HG03571 (cell line): ENCODE measurements around the gene PDGFRA.

Source experiments
- ATAC-seq: cut with Tn5 transposase; IDR thresholded peaks from one replicate; pipeline ENCODE4 v1.9.1; 2021; ENCODE audit not compliant: unreplicated experiment

Gene PDGFRA

GRCh38 chr4:54228961-54229501 is at the start of gene PDGFRA:
TSS of gene PDGFRA (plus strand) at chr4:54229293. CDS start at chr4:54258769, 29,476 bp downstream.
- ATAC-seq = no peak

- ATAC-seq = no peak
Observed at GRCh38 chr4:54184581-54184980, 44.5 kb upstream of the PDGFRA start.

- ATAC-seq = no peak
Observed at GRCh38 chr4:54185044-54185780, 43.9 kb upstream of the PDGFRA start.

GRCh38 chr4:54185866-54186265 is 43.2 kb upstream of the PDGFRA start:
- ATAC-seq = no peak

- ATAC-seq = no peak
Observed at GRCh38 chr4:54186371-54186770, 42.7 kb upstream of the PDGFRA start.

GRCh38 chr4:54187148-54187547 is 41.9 kb upstream of the PDGFRA start:
- no peak for ATAC-seq

GRCh38 chr4:54189140-54189539 is 40.0 kb upstream of the PDGFRA start:
- no peak for ATAC-seq

GRCh38 chr4:54192811-54193210 is 36.3 kb upstream of the PDGFRA start:
- ATAC-seq = no peak

- no peak for ATAC-seq
Observed at GRCh38 chr4:54197926-54198325, 31.2 kb upstream of the PDGFRA start.

- no peak for ATAC-seq
Observed at GRCh38 chr4:54199919-54200318, 29.2 kb upstream of the PDGFRA start.

- no peak for ATAC-seq
Observed at GRCh38 chr4:54209617-54210016, 19.5 kb upstream of the PDGFRA start.

GRCh38 chr4:54213001-54213400 is 16.1 kb upstream of the PDGFRA start:
- no peak for ATAC-seq

- no peak for ATAC-seq
Observed at GRCh38 chr4:54213761-54214160, 15.3 kb upstream of the PDGFRA start.

- ATAC-seq = no peak
Observed at GRCh38 chr4:54215379-54216077, 13.6 kb upstream of the PDGFRA start.

- peak; percentile 89 for ATAC-seq
Observed at GRCh38 chr4:54217642-54218495, 11.2 kb upstream of the PDGFRA start.

GRCh38 chr4:54218736-54219135 is 10.4 kb upstream of the PDGFRA start:
- no peak for ATAC-seq

- no peak for ATAC-seq
Observed at GRCh38 chr4:54224996-54225597, 4.0 kb upstream of the PDGFRA start.

- ATAC-seq = no peak
Observed at GRCh38 chr4:54225598-54226403, 3.3 kb upstream of the PDGFRA start.

GRCh38 chr4:54226404-54227255 is 2.5 kb upstream of the PDGFRA start:
- ATAC-seq = no peak
